GM12801 (cell line): ENCODE results near the gene IQSEC3.

ENCODE experiments used
- TF ChIP-seq, protein P1 (sequence below): IDR thresholded peaks from one replicate; pipeline ENCODE4 v1.5.1; 2011; ENCODE audit warnings: control low read depth; ENCODE audit not compliant: insufficient read length; ENCODE audit errors: extremely low read depth

IQSEC3 gene

DNA sequence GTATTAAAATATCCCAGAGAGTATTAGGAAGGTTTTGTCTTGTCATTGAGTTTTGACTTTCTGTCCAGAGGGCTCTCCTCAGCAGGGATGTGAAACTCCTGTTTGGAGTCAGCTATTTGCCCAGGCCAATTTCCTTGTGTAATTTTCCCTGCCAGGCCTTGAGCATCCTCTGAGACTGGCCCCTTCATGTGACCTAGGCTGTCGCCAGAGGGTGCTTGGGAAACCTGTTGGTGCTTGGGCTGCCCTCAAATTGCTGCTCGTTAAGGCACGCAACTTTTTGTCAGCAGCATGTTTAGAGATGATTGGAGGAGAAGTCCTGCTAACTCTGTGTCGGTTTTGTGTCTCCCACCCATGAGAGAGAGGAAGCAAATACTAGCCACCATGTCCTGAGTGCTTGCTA lies 39.1 kb downstream of the IQSEC3 start:
- TF ChIP-seq, protein P1, sequence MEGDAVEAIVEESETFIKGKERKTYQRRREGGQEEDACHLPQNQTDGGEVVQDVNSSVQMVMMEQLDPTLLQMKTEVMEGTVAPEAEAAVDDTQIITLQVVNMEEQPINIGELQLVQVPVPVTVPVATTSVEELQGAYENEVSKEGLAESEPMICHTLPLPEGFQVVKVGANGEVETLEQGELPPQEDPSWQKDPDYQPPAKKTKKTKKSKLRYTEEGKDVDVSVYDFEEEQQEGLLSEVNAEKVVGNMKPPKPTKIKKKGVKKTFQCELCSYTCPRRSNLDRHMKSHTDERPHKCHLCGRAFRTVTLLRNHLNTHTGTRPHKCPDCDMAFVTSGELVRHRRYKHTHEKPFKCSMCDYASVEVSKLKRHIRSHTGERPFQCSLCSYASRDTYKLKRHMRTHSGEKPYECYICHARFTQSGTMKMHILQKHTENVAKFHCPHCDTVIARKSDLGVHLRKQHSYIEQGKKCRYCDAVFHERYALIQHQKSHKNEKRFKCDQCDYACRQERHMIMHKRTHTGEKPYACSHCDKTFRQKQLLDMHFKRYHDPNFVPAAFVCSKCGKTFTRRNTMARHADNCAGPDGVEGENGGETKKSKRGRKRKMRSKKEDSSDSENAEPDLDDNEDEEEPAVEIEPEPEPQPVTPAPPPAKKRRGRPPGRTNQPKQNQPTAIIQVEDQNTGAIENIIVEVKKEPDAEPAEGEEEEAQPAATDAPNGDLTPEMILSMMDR, result no peak

DNA sequence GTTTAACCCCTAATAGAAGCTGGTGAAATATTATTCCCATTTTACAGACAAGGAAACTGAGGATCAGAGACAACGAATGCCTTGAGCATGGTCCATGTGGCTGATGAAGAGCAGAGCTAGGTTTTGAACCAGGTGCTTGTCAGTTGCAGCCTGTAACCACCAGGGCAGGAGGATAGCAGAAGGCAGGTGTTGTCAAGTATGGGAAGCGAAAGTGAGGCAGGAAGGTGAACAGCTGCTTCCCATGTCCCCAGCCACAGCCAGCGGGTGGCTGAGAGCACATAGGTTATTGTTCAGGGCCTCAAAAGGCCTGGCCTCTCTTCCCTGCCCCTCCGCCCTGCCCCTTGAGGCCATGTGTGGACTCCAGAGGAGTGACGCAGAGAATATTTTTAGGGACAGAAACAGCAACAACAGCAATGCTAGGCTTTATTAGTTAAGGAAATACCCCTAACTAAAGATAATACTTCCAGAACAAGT lies 39.6 kb downstream of the IQSEC3 start:
- TF ChIP-seq, protein P1, result no peak

DNA sequence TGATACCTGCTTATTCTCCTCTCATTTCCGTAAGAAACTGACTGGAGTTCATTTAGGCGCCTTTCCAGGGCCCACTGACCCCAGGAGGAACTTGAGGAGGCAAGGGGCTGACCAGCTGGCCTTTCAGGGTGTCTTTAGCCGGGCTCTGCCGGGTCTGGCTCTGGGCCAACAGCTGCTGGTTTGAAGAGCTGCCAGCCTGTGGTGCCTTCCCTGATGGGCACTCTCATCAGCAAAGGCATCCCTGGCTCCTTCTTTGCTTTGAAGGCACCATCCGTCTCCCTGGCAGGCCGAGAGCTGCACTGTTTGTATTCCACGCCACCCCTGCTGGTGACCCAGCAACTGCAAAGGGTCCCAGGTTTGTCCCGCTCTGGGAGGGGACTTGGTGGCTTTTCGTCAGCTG lies 42.0 kb downstream of the IQSEC3 start:
- TF ChIP-seq, protein P1, result no peak

DNA sequence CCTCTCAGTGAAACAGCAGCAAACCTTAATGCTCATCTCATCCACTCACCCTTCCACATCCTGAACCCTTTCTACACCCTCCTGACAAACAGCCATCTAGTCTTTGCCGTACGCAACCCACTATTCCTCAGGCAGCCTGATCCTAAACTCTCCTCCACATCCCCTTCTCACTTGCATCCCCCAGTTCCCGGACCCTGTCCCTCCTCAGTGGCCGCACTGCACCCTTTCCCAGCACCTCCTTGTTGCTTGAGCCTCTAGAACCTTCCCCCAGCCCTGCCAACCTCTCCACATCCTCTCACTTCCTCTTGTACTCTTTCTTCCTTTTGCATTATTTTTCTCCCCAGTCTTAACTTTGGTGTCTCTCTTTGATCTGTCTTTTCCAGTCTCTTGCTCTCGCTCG lies 42.9 kb downstream of the IQSEC3 start:
- TF ChIP-seq, protein P1, result no peak

DNA sequence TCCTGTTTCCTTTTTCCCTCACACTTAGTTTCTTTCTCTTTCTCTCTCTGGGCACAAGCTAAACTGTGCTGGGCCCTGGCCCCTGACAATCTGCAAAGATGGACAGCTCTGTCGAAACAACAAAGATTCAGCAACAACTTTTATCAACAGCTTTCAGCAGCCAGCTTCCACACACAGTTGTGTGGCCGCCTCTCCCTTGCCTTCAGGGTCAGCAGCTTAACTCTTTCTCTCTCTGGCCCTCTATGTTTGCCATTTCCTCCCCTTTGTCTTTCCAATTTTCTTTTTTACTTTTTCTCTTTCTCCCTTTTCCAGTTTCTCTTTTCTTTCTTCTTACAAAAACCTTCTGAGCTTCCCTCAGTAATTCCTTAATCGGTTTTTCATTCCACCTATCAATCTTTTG lies 43.3 kb downstream of the IQSEC3 start:
- TF ChIP-seq, protein P1, result no peak

DNA sequence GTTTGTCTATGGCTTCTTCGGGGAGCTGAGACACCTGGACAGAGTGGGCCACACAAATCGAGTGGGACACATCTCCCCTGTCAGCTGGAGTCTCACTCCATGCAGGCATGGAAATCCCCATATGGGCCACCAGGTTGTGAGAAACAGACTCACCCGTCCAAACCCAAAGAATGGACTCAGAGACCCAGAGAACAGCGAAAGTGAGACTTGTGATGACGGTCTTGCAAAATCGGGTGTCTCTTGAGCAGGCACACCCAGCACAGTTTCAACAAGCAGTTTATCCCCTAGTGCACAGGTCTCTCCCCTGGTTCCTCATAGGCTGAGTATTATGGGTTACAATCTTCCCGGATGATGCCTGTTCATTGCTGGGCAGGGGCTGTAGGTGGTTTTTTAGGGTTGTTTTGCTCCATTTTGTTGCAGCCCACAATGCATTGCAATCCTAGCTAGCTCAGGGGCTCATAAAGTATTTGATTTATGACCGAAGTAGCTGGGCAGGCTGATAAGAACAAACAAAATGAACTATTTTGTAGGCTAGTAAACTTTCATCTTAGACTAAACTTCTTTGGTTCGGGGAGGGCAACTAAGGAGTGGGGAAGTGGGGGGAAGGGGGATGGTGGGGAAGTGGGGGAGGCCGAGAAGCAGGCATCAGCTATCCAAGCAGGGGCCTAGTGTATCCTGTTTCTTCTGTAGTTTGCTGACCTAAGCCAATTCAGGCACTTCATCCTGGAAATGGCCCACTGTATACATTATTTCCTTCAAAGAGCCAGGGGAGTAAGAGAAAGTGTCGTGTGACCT lies 45.3 kb downstream of the IQSEC3 start:
- TF ChIP-seq, protein P1, result no peak

DNA sequence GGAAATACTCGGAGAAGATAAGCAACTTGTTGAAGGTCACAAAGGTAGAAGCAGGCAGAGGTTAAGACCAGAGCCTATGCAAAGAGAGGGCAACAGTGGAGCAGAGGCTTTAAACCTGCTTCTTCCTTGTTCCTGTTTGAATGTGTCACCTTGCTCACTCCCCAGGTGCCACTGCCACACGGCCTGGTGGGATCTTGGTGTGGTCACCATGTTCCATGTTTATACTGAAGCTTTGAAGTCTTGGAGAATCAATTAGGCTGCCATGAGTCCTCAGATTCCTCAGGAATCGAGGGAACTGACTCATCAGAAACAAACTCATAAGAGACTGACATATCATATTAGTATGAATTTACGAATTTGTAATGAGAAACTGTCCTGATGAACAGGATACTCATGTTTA lies 46.8 kb downstream of the IQSEC3 start:
- TF ChIP-seq, protein P1, result no peak
